Stomach (tissue), 9 donors: ENCODE data around the gene CENPX. TPM values are rescaled to one million over a fixed set of nuclear protein-coding genes. Genes with fewer than 3 reads are reported as not detected.

Source experiments
- DNase-seq, 2 donors: peaks; one replicate each; pipeline versions ENCODE4 v3.0.0 to v3.0.0-alpha.2; 2013 to 2019
- H3K27ac ChIP-seq, 5 donors: fragments of 200-600 bp in 4 of 5; sonication (generic) in 4 of 5; one replicate each; pipeline ENCODE4 v1.5.1; 2013 to 2019; ENCODE audit warnings: mild to moderate bottlenecking in 1 of 5, moderate library complexity in 1 of 5
- H3K27me3 ChIP-seq, 3 donors: fragments of 200-600 bp; sonication (generic); one replicate each; pipeline ENCODE4 v1.5.1; 2017 to 2019; ENCODE audit warnings: mixed run types in 1 of 3
- H3K36me3 ChIP-seq, 4 donors: fragments of 200-600 bp; sonication (generic); 1 replicate in 3 of 4; 2 replicates in 1 of 4; pipeline ENCODE4 v1.5.1; 2016 to 2019
- H3K4me1 ChIP-seq, 4 donors: fragments of 200-600 bp; sonication (generic); one replicate each; pipeline ENCODE4 v1.5.1; 2016 to 2019
- H3K4me3 ChIP-seq, 4 donors: fragments of 200-600 bp; sonication (generic) in 3 of 4; one replicate each; pipeline ENCODE4 v1.5.1; 2016 to 2019; ENCODE audit warnings: mild to moderate bottlenecking in 1 of 4
- H3K9me3 ChIP-seq, 4 donors: fragments of 200-600 bp; sonication (generic); one replicate each; pipeline ENCODE4 v1.5.1; 2016 to 2019
- EP300 ChIP-seq: sonication (generic); formaldehyde crosslinking; IDR thresholded peaks from one replicate; pipeline ENCODE4 v1.6.1; 2017; ENCODE audit warnings: antibody characterized with exemption
- POLR2A ChIP-seq, 4 donors: fragments of 450-650 bp; IDR thresholded peaks; one replicate each; pipeline ENCODE4 v1.6.1; 2016; ENCODE audit warnings: antibody characterized with exemption in 4 of 4, control low read depth in 2 of 4, mild to moderate bottlenecking in 1 of 4, moderate library complexity in 1 of 4
- POLR2AphosphoS5 ChIP-seq, 3 donors: sonication (generic); formaldehyde crosslinking; IDR thresholded peaks; one replicate each; pipeline ENCODE4 v1.6.1; 2016; ENCODE audit warnings: antibody characterized with exemption in 3 of 3
- WGBS, 5 donors: extraction: QIAGEN DNeasy Blood & Tissue Kit in 3 of 5; methylation state at CpG; one replicate each; pipeline versions ENCODE4 v1.1.5 to v1.1.7; 2013 to 2018; 5-methylcytosine and 5-hydroxymethylcytosine counted together
- intact Hi-C: fragments of 100-400 bp; cut with DNase I; formaldehyde crosslinking; loops from one replicate; pipeline ENCODE4 v1.15.1; 2023; ENCODE audit warnings: low total_unique reads
- polyA plus RNA-seq, 3 donors: library from polyadenylated mRNA; stranded (reverse); fragments of 200-250 nt; gene quantifications; one replicate each; pipeline ENCODE4 v1.2.3, GENCODE V29; 2013
- total RNA-seq, 5 donors: library from RNA; depleted of rRNA; stranded (reverse); fragments of >200 nt; gene quantifications; one replicate each; pipeline versions ENCODE4 v1.1.0 to v1.2.3, GENCODE V29; 2014 to 2016
- TF ChIP-seq, protein P1 (sequence below), 7 experiments: fragments of 450-650 bp in 4 of 7; fragments of 200-600 bp in 3 of 7; sonication (generic) in 3 of 7; IDR thresholded peaks; one replicate each; pipeline ENCODE4 v1.5.1; 2016 to 2019; ENCODE audit warnings: antibody characterized with exemption in 7 of 7, control low read depth in 2 of 7, mild to moderate bottlenecking in 1 of 7
- donor health status: healthy with polysubstance abuse.
- donor health status: Bipolar disorder and iron deficiency.
- donor health status: healthy.

Gene CENPX
- total and polyA plus RNA-seq, 8 donors, result 22.0 to 231 (median 151) TPM

DNA sequence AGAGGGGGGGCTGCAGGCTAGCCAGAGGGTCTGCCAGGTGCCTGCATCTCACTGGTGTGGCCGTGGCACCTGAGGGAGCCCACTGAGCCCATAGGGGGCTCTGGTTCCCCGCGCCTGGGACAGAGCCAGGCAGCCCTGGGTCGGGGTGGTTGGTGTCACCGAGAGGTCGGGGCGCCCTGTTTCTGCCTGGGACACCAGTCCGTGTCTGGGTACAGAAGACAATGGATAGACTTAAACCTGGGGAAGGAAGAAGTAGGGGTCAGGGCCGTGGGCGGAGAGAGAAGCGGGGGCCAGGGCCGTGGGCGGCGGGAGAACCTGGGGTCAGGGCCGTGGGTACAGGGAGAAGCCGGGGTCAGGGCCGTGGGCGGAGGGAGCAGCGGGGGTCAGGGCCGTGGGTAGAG is 25.9 kb upstream of the CENPX start:
- Histone ChIP-seq H3K27me3 (no peaks in the 10 kb centered on the region), H3K9me3 (no peaks in the 10 kb centered on the region), H3K27ac (no peak overlapping the region), H3K4me3 (no peak overlapping the region), H3K4me1 (peaks cover 23 to 43% (median 37%) of the 10 kb centered on the region in 4 donors), H3K36me3 (peaks cover 3 to 45% (median 38%) of the 10 kb centered on the region in 4 donors)
- no peak for DNase-seq
- intact Hi-C loops, result no loop called here
- TF ChIP-seq EP300 (no peak), POLR2AphosphoS5 (IDR thresholded peaks at IDR 0.05) (no peak), POLR2A (IDR thresholded peaks at IDR 0.05) (no peak)
- TF ChIP-seq, protein P1, sequence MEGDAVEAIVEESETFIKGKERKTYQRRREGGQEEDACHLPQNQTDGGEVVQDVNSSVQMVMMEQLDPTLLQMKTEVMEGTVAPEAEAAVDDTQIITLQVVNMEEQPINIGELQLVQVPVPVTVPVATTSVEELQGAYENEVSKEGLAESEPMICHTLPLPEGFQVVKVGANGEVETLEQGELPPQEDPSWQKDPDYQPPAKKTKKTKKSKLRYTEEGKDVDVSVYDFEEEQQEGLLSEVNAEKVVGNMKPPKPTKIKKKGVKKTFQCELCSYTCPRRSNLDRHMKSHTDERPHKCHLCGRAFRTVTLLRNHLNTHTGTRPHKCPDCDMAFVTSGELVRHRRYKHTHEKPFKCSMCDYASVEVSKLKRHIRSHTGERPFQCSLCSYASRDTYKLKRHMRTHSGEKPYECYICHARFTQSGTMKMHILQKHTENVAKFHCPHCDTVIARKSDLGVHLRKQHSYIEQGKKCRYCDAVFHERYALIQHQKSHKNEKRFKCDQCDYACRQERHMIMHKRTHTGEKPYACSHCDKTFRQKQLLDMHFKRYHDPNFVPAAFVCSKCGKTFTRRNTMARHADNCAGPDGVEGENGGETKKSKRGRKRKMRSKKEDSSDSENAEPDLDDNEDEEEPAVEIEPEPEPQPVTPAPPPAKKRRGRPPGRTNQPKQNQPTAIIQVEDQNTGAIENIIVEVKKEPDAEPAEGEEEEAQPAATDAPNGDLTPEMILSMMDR (IDR thresholded peaks at IDR 0.05), result no peak
- WGBS, 5 donors, result 87 to 94% (median 88%) methylated on average over 18 to 20 of the region's 20 CpGs

DNA sequence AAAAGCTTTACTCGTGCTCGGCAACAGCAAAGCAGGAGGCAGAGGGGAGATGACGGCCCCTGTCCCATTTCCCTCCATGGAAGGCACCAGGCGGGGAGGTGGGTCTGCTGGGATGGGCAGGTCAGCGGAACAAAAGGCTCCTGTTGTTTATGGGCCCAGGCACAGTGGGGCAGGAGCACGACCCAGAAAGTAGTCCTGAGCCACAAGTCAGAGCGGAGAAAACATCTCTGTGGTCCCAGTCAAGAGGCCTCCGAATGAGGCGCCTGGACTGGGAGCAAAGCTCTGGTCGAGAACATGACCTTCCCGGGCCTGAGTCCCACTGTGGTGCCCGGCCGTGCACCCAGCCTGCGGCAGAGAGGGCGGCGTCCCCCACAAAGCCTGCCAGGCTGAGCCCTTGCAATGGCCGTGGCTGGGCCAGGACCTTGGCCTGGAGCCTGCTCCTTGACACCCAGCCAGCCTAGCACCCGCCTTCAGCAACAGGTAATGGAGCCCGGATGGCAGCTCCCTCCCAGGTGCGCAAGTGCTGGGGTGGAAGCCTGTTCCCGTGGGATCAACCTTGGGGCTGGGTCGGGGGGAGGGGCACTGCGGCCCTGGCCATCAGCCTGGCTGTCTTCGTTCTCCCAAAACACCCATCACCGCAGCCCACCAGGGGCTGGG is 25.4 kb upstream of the CENPX start:
- Histone ChIP-seq H3K36me3 (peaks cover 3 to 40% (median 35%) of the 10 kb centered on the region in 4 donors), H3K9me3 (no peaks in the 10 kb centered on the region), H3K27ac (no peak overlapping the region), H3K4me1 (peaks cover 18 to 38% (median 32%) of the 10 kb centered on the region in 4 donors), H3K4me3 (no peak overlapping the region), H3K27me3 (no peaks in the 10 kb centered on the region)
- no peak for TF ChIP-seq POLR2A (IDR thresholded peaks at IDR 0.05)
- TF ChIP-seq, protein P1 (IDR thresholded peaks at IDR 0.05), result no peak
- no peak for TF ChIP-seq EP300
- no peak for TF ChIP-seq POLR2AphosphoS5 (IDR thresholded peaks at IDR 0.05)
- intact Hi-C loops, result no loop called here
- 86 to 91% (median 87%) methylated on average over 18 to 25 of the region's 25 CpGs for WGBS, 5 donors
- no peak for DNase-seq

DNA sequence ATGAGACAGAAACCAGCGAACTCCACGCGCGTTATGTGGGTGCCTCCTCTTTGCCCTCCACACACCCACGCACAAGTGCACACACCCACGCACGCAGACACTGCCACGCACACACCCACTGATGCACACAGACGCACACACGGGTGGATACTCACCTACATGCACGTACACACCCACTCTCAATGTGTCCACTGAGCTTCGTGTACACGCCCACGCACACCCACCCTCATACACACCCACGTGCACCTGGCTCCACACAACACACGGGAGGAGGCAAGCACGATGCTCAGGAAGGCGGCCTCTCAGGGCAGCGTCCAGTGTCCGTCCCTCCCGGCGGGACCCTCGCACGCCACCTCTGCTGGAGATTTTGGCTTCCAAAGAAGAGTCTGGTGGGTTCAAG is 24.7 kb upstream of the CENPX start:
- 84 to 94% (median 90%) methylated on average over 20 to 24 of the region's 24 CpGs for WGBS, 5 donors
- peaks cover 3 to 40% (median 35%) of the 10 kb centered on the region in 4 donors for H3K36me3 ChIP-seq
- no peak for DNase-seq
- TF ChIP-seq POLR2AphosphoS5 (IDR thresholded peaks at IDR 0.05), result no peak
- TF ChIP-seq EP300, result no peak
- no peak for TF ChIP-seq POLR2A (IDR thresholded peaks at IDR 0.05)
- TF ChIP-seq, protein P1 (IDR thresholded peaks at IDR 0.05), result no peak
- H3K9me3 ChIP-seq, result no peaks in the 10 kb centered on the region
- intact Hi-C loops, result no loop called here
- H3K4me3 ChIP-seq, result no peak overlapping the region
- H3K4me1 ChIP-seq, result peaks cover 12 to 31% (median 25%) of the 10 kb centered on the region in 4 donors
- H3K27ac ChIP-seq, result no peak overlapping the region
- H3K27me3 ChIP-seq, result no peaks in the 10 kb centered on the region

DNA sequence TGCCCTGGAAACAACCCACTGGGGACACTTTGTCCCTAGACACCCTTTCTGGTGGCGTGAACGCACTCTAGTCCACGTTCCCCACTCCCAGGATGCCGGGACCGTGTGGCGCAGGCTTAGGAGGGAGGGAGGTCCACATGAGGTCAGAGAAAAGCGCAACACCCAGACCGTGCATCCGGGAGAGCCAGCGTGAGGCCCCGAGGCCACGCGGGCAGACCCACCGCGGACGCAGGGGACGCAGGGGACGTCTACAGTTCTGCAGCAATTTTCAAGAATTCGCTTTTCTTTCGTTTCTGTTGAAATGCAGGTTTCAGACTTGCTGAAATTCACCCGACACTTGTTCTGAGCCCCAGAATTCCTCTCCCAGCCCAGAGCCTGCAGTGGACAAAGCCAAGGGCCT is 24.2 kb upstream of the CENPX start:
- no peak for TF ChIP-seq POLR2A (IDR thresholded peaks at IDR 0.05)
- TF ChIP-seq, protein P1 (IDR thresholded peaks at IDR 0.05), result no peak
- no peak for TF ChIP-seq EP300
- TF ChIP-seq POLR2AphosphoS5 (IDR thresholded peaks at IDR 0.05), result no peak

More for the DNA sequence above, 24.2 kb upstream of the CENPX start:
- intact Hi-C loops, result no loop called here
- Histone ChIP-seq H3K36me3 (peaks cover 3 to 40% (median 35%) of the 10 kb centered on the region in 4 donors), H3K4me1 (peaks cover 10 to 28% (median 22%) of the 10 kb centered on the region in 4 donors), H3K27me3 (no peaks in the 10 kb centered on the region), H3K27ac (no peak overlapping the region), H3K9me3 (no peaks in the 10 kb centered on the region), H3K4me3 (no peak overlapping the region)
- no peak for DNase-seq
- 89 to 93% (median 92%) methylated on average over 16 to 21 of the region's 21 CpGs for WGBS, 5 donors
